C4-2B (cell line): ENCODE measurements around the gene MED12.

Experiments used
- ZFX ChIP-seq: fragments of 450-650 bp; IDR thresholded peaks from 2 replicates; pipeline ENCODE4 v1.6.1; 2017
- TF ChIP-seq, protein P1 (sequence below): fragments of 450-650 bp; conservative IDR thresholded peaks from 2 replicates; pipeline ENCODE4 v1.5.1; 2017; ENCODE audit warnings: mild to moderate bottlenecking

DNA sequence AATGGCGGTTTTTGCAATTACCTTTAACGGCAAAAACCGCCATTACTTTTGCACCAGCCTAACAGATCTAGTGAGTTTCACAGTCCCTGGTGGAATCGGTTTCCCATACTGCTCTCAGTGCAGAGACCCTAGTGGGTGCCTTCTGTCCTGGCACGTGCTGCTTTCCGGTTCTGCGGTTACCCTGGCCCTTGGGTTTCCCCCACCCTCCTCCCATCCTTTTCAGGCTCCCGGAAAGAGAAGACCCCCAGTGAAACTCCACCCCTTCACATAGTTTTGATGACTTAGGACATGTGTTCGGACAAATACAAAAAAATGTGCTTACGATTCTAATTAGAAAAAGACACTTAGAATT is 63.1 kb downstream of the MED12 start:
- TF ChIP-seq, protein P1, sequence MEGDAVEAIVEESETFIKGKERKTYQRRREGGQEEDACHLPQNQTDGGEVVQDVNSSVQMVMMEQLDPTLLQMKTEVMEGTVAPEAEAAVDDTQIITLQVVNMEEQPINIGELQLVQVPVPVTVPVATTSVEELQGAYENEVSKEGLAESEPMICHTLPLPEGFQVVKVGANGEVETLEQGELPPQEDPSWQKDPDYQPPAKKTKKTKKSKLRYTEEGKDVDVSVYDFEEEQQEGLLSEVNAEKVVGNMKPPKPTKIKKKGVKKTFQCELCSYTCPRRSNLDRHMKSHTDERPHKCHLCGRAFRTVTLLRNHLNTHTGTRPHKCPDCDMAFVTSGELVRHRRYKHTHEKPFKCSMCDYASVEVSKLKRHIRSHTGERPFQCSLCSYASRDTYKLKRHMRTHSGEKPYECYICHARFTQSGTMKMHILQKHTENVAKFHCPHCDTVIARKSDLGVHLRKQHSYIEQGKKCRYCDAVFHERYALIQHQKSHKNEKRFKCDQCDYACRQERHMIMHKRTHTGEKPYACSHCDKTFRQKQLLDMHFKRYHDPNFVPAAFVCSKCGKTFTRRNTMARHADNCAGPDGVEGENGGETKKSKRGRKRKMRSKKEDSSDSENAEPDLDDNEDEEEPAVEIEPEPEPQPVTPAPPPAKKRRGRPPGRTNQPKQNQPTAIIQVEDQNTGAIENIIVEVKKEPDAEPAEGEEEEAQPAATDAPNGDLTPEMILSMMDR, result no peak
- TF ChIP-seq ZFX, result no peak
